Progenitor cell of endocrine pancreas (in vitro differentiated cells): Measurements from ENCODE around the gene BMPR1A. TPM values are rescaled to one million over a fixed set of nuclear protein-coding genes. Genes with fewer than 3 reads are reported as not detected.

Source experiments
- DNase-seq: peaks from one replicate; pipeline ENCODE4 v3.0.0; 2021; ENCODE audit warnings: low spot score; ENCODE audit not compliant: unreplicated experiment
- H3K27ac Mint-ChIP-seq: 2 replicates; pipeline ENCODE4 v1.8.0; 2021; ENCODE audit warnings: mild to moderate bottlenecking, moderate library complexity, mixed read lengths
- H3K27me3 Mint-ChIP-seq: 2 replicates; pipeline ENCODE4 v1.8.0; 2021; ENCODE audit warnings: mixed read lengths
- H3K36me3 Mint-ChIP-seq: 2 replicates; pipeline ENCODE4 v1.8.0; 2022; ENCODE audit warnings: mixed read lengths; ENCODE audit not compliant: insufficient read depth
- H3K4me1 Mint-ChIP-seq: 2 replicates; pipeline ENCODE4 v1.8.0; 2021; ENCODE audit warnings: low read depth, mixed read lengths
- H3K4me3 Mint-ChIP-seq: 2 replicates; pipeline ENCODE4 v1.8.0; 2021; ENCODE audit warnings: low read depth, mild to moderate bottlenecking, moderate library complexity, mixed read lengths
- H3K9me3 Mint-ChIP-seq: 2 replicates; pipeline ENCODE4 v1.8.0; 2021; ENCODE audit warnings: low read depth, mixed read lengths
- CTCF ChIP-seq: fragments of 200-600 bp; sonication (generic); IDR thresholded peaks from one replicate; pipeline ENCODE4 v1.5.0; 2021; ENCODE audit warnings: antibody characterized with exemption, mild to moderate bottlenecking; ENCODE audit not compliant: unreplicated experiment
- total RNA-seq: library from RNA; stranded (reverse); gene quantifications from 2 replicates; pipeline ENCODE4 v1.2.1, GENCODE V29; 2021

Gene BMPR1A
- total RNA-seq, 1 donor from 2014 or later, result 89.7 TPM

GRCh38 chr10:86940677-86941076, 184.3 kb downstream of the BMPR1A start:
- no peak overlapping the region for H3K27ac Mint-ChIP-seq
- H3K9me3 Mint-ChIP-seq, result no peaks in the 10 kb centered on the region
- no peaks in the 10 kb centered on the region for H3K36me3 Mint-ChIP-seq
- peaks cover 8% of the 10 kb centered on the region for H3K4me1 Mint-ChIP-seq
- TF ChIP-seq CTCF, result no peak
- H3K4me3 Mint-ChIP-seq, result no peak overlapping the region
- DNase-seq, result no peak
- H3K27me3 Mint-ChIP-seq, result no peaks in the 10 kb centered on the region

GRCh38 chr10:86941426-86941825, 185.0 kb downstream of the BMPR1A start:
- Mint-ChIP-seq H3K4me3 (no peak overlapping the region), H3K9me3 (no peaks in the 10 kb centered on the region), H3K27ac (no peak overlapping the region), H3K4me1 (peaks cover 9% of the 10 kb centered on the region), H3K27me3 (no peaks in the 10 kb centered on the region), H3K36me3 (no peaks in the 10 kb centered on the region)
- no peak for DNase-seq
- no peak for TF ChIP-seq CTCF

GRCh38 chr10:86941991-86942421, 185.6 kb downstream of the BMPR1A start:
- no peak for DNase-seq
- TF ChIP-seq CTCF, result no peak
- H3K4me1 Mint-ChIP-seq, result peaks cover 9% of the 10 kb centered on the region
- H3K9me3 Mint-ChIP-seq, result no peaks in the 10 kb centered on the region
- H3K27me3 Mint-ChIP-seq, result peaks cover 5% of the 10 kb centered on the region
- H3K4me3 Mint-ChIP-seq, result no peak overlapping the region
- H3K36me3 Mint-ChIP-seq, result no peaks in the 10 kb centered on the region
- no peak overlapping the region for H3K27ac Mint-ChIP-seq

GRCh38 chr10:86942441-86943315, 186.3 kb downstream of the BMPR1A start:
- TF ChIP-seq CTCF, result no peak
- Mint-ChIP-seq H3K9me3 (no peaks in the 10 kb centered on the region), H3K4me3 (no peak overlapping the region), H3K36me3 (no peaks in the 10 kb centered on the region), H3K27me3 (peaks cover 7% of the 10 kb centered on the region), H3K4me1 (peaks cover 9% of the 10 kb centered on the region), H3K27ac (no peak overlapping the region)
- no peak for DNase-seq

- Mint-ChIP-seq H3K36me3 (no peaks in the 10 kb centered on the region), H3K27ac (no peak overlapping the region), H3K4me3 (no peak overlapping the region), H3K27me3 (peaks cover 7% of the 10 kb centered on the region), H3K4me1 (peaks cover 9% of the 10 kb centered on the region), H3K9me3 (peaks cover 4% of the 10 kb centered on the region)
- DNase-seq, result no peak
- TF ChIP-seq CTCF, result no peak
Observed at GRCh38 chr10:86943316-86944030, 187.1 kb downstream of the BMPR1A start.
